OCI-LY1 (cell line): ENCODE results near the gene C1QTNF3.

Experiments
- H2AFZ ChIP-seq: fragments of 200-600 bp; sonication (generic), shearing (Covaris generic); 2 replicates; pipeline ENCODE4 v1.6.0; 2014; ENCODE audit warnings: antibody characterized with exemption, mild to moderate bottlenecking, low read length
- H3F3A ChIP-seq: fragments of 200-600 bp; sonication (generic), shearing (Covaris generic); 2 replicates; pipeline ENCODE4 v1.6.0; 2014; ENCODE audit warnings: mild to moderate bottlenecking, antibody characterized with exemption, low read length, moderate library complexity; ENCODE audit not compliant: insufficient read depth
- H3K27ac ChIP-seq: fragments of 200-600 bp; sonication (generic); 2 replicates; pipeline ENCODE4 v1.5.1; 2014; ENCODE audit warnings: low read length, mixed run types, mild to moderate bottlenecking, low read depth; ENCODE audit not compliant: poor library complexity, severe bottlenecking
- H3K27me3 ChIP-seq: fragments of 200-600 bp; sonication (generic); 2 replicates; pipeline ENCODE4 v1.6.0; 2014; ENCODE audit warnings: antibody characterized with exemption, mild to moderate bottlenecking, low read length, moderate library complexity; ENCODE audit not compliant: insufficient read depth
- H3K36me3 ChIP-seq: fragments of 200-600 bp; sonication (generic); 2 replicates; pipeline ENCODE4 v1.6.1; 2014; ENCODE audit warnings: mild to moderate bottlenecking, antibody characterized with exemption, low read length, moderate library complexity, mixed read lengths; ENCODE audit not compliant: insufficient read depth
- H3K4me1 ChIP-seq: fragments of 200-600 bp; sonication (generic); 2 replicates; pipeline ENCODE4 v1.5.1; 2014; ENCODE audit warnings: mild to moderate bottlenecking, low read length, moderate library complexity; ENCODE audit not compliant: insufficient read depth, severe bottlenecking
- H3K4me2 ChIP-seq: fragments of 200-600 bp; sonication (generic), shearing (Covaris generic); 2 replicates; pipeline ENCODE4 v1.6.1; 2014; ENCODE audit warnings: low read length
- H3K4me3 ChIP-seq: fragments of 200-600 bp; sonication (generic); 2 replicates; pipeline ENCODE4 v1.5.1; 2014; ENCODE audit warnings: low read length, low read depth, mild to moderate bottlenecking, mixed read lengths; ENCODE audit not compliant: poor library complexity, severe bottlenecking
- H3K79me2 ChIP-seq: fragments of 200-600 bp; shearing (Covaris generic); 2 replicates; pipeline ENCODE4 v1.6.1; 2016; ENCODE audit warnings: mixed run types, low read length, mixed read lengths; ENCODE audit not compliant: insufficient read depth
- H3K9ac ChIP-seq: fragments of 200-600 bp; sonication (generic), shearing (Covaris generic); 2 replicates; pipeline ENCODE4 v1.6.1; 2014; ENCODE audit warnings: mild to moderate bottlenecking, low read length, mixed read lengths
- H3K9me2 ChIP-seq: fragments of 200-600 bp; sonication (generic), shearing (Covaris generic); 2 replicates; pipeline ENCODE4 v1.6.1; 2014; ENCODE audit warnings: low read depth, mild to moderate bottlenecking, low read length, mixed read lengths
- H3K9me3 ChIP-seq: fragments of 200-600 bp; shearing (Covaris generic); 2 replicates; pipeline ENCODE4 v1.6.1; 2014; ENCODE audit warnings: low read length, mixed read lengths
- H4K20me1 ChIP-seq: fragments of 200-600 bp; sonication (generic), shearing (Covaris generic); 2 replicates; pipeline ENCODE4 v1.6.0; 2016; ENCODE audit warnings: mild to moderate bottlenecking, low read length; ENCODE audit not compliant: insufficient read depth
- CTCF ChIP-seq: fragments of 200-600 bp; sonication (generic), shearing (Covaris generic); IDR thresholded peaks from 2 replicates; pipeline ENCODE4 v1.5.1; 2017; ENCODE audit warnings: mild to moderate bottlenecking, antibody characterized with exemption, low read length, moderate library complexity, mixed read lengths
- EZH2 ChIP-seq: fragments of 200-600 bp; sonication (generic), shearing (Covaris generic); IDR thresholded peaks from 2 replicates; pipeline ENCODE4 v1.8.0; 2017; ENCODE audit warnings: borderline replicate concordance, mixed run types, mild to moderate bottlenecking, antibody characterized with exemption, low read length, moderate library complexity, mixed read lengths

The C1QTNF3 gene

GRCh38 chr5:33973271-33973670 is 69.7 kb downstream of the C1QTNF3 start:
- Histone ChIP-seq H3K9me3 (no peaks in the 10 kb centered on the region), H3K79me2 (no peaks in the 10 kb centered on the region), H4K20me1 (no peaks in the 10 kb centered on the region), H3F3A (no peaks in the 10 kb centered on the region), H3K4me2 (no peak overlapping the region), H3K27ac (no peak overlapping the region), H3K9ac (no peak overlapping the region), H3K4me1 (no peaks in the 10 kb centered on the region), H3K4me3 (no peak overlapping the region), H3K9me2 (no peaks in the 10 kb centered on the region), H2AFZ (no peak overlapping the region), H3K36me3 (no peaks in the 10 kb centered on the region), H3K27me3 (no peaks in the 10 kb centered on the region)
- TF ChIP-seq CTCF (no peak), EZH2 (no peak)

- H2AFZ ChIP-seq, result no peak overlapping the region
- no peaks in the 10 kb centered on the region for H3F3A ChIP-seq
- no peak overlapping the region for H3K27ac ChIP-seq
These were observed 73.2 kb downstream of the C1QTNF3 start for GRCh38 chr5:33969572-33970452.

DNA sequence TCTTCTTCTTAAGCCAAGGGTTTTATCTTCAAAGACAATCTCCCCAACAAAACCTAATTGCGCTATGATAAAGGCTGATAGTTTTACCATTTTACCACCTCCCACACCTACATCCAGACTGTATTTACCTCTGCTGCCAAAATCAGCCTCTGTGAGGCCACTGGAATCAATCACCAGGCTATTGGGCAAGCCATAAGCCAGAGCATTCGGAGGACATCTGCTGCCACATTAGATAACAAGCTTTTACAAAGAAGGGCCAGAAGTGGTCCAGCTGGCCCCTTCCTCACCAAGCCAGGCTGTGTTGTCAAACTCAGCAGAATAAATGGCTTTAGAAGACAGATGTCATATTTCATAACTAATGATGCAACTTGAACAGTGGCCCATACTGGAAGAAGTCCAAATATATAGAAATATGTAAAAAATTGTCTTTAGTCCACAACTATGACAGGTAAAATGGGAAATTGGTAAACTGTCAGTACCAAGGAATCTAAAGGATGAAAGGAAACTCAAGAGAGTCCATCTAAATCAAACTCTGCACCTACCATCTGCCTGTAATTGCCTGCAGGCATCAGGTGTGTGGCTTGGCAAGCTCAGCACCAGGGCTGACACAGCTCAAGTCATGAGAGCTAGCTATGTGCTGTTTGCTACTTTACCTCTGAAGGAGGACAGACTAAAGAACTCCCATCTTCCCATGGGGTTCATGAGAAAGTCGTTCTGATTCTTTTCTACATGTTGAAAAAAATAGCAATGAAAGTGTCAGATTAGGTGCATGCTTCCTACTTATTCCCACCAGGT is 74.6 kb downstream of the C1QTNF3 start:
- no peak for TF ChIP-seq CTCF
- TF ChIP-seq EZH2, result no peak

More at GRCh38 chr5:33969572-33970452, 73.2 kb downstream of the C1QTNF3 start:
- no peak overlapping the region for H3K9ac ChIP-seq
- H3K9me2 ChIP-seq, result no peaks in the 10 kb centered on the region
- no peaks in the 10 kb centered on the region for H3K27me3 ChIP-seq
- H3K9me3 ChIP-seq, result no peaks in the 10 kb centered on the region
- H3K4me3 ChIP-seq, result no peak overlapping the region
- TF ChIP-seq CTCF, result peak; percentile 66
- no peak for TF ChIP-seq EZH2
- no peaks in the 10 kb centered on the region for H4K20me1 ChIP-seq
- H3K79me2 ChIP-seq, result no peaks in the 10 kb centered on the region
- H3K4me2 ChIP-seq, result no peak overlapping the region
- H3K4me1 ChIP-seq, result no peaks in the 10 kb centered on the region
- no peaks in the 10 kb centered on the region for H3K36me3 ChIP-seq

More for the DNA sequence above, 74.6 kb downstream of the C1QTNF3 start:
- no peaks in the 10 kb centered on the region for H3K9me2 ChIP-seq
- H3K27me3 ChIP-seq, result no peaks in the 10 kb centered on the region
- no peak overlapping the region for H3K4me3 ChIP-seq
- no peaks in the 10 kb centered on the region for H3K36me3 ChIP-seq
- H3K27ac ChIP-seq, result no peak overlapping the region
- no peaks in the 10 kb centered on the region for H3K9me3 ChIP-seq
- no peaks in the 10 kb centered on the region for H4K20me1 ChIP-seq
- no peaks in the 10 kb centered on the region for H3F3A ChIP-seq
- no peaks in the 10 kb centered on the region for H3K4me1 ChIP-seq
- H3K79me2 ChIP-seq, result no peaks in the 10 kb centered on the region
- no peak overlapping the region for H3K4me2 ChIP-seq
- H2AFZ ChIP-seq, result no peak overlapping the region
- H3K9ac ChIP-seq, result no peak overlapping the region
